ENCODE data around the gene NTPCR. TPM values are rescaled to one million over a fixed set of nuclear protein-coding genes. Genes with fewer than 3 reads are reported as not detected.

NTPCR gene
- total and polyA plus RNA-seq, 2 donors (not counting 3 experiments of a cell fraction or from before 2014, with no cell fraction given) = 13.2 to 35.3 TPM

GRCh38 chr1:233019778-233020325 lies 69.4 kb downstream of the NTPCR start:
- Histone ChIP-seq H3K9ac (replicated peaks; ENCODE audit: extremely low read depth, insufficient read depth, low read length) (no peak overlapping the region), H3K27me3 (ENCODE audit: control insufficient read depth in 2 of 2, insufficient read depth in 2 of 2, low read length in 2 of 2) (no peaks in the 10 kb centered on the region), H3K79me2 (ENCODE audit: control insufficient read depth, insufficient read depth, low read length) (no peaks in the 10 kb centered on the region), H3K36me3 (ENCODE audit: control insufficient read depth in 2 of 2, extremely low read depth in 1 of 2, insufficient read depth in 2 of 2, low read length in 2 of 2) (no peaks in the 10 kb centered on the region), H3K27ac (ENCODE audit: insufficient read depth, low read depth, low read length) (no peak overlapping the region), H3K4me3 (replicated peaks in 1 of 3; ENCODE audit: insufficient read depth in 1 of 3, low read depth in 1 of 3, low read length in 3 of 3) (no peak overlapping the region), H4K20me1 (replicated peaks; ENCODE audit: control insufficient read depth, extremely low read depth, insufficient read depth, low read length) (no peaks in the 10 kb centered on the region), H3K4me2 (ENCODE audit: insufficient read depth, low read length) (no peak overlapping the region), H2AFZ (ENCODE audit: low read depth, low read length) (peak overlapping the region; percentile 75), H3K9me1 (replicated peaks; ENCODE audit: control insufficient read depth, extremely low read depth, insufficient read depth, low read length) (no peaks in the 10 kb centered on the region), H3K4me1 (ENCODE audit: control insufficient read depth, extremely low read depth, insufficient read depth, low read length) (peaks cover 10% of the 10 kb centered on the region), H3K9me3 (replicated peaks; ENCODE audit: control insufficient read depth, insufficient read depth, low read length) (no peaks in the 10 kb centered on the region)
- ChIA-PET CTCF (interaction anchor here (1.0 kb wide), 1 partner anchor 208 kb away, joined by 3 read pairs; no protein-coding TSS in a partner anchor), POLR2A (no interaction called here)
- BruUV-seq (replicated peaks) = no TSS peak
- DNase-seq (ENCODE audit: low read depth, low spot score) (no peak), FAIRE-seq (no peak)
- TF ChIP-seq MAX (IDR thresholded peaks at IDR 0.05; ENCODE audit: insufficient read depth, insufficient read length) = no peak
- no peak for TF ChIP-seq MYC (IDR thresholded peaks at IDR 0.05; ENCODE audit: low read depth, low read length)
- no peak for TF ChIP-seq JUN (IDR thresholded peaks at IDR 0.05; ENCODE audit: borderline replicate concordance, insufficient read depth, insufficient read length, low read depth)
- no peak for TF ChIP-seq POLR2A (IDR thresholded peaks at IDR 0.05; ENCODE audit: low read depth, low read length)
- no peak for TF ChIP-seq POLR2AphosphoS5 (IDR thresholded peaks at IDR 0.05; ENCODE audit: insufficient read depth, low read depth, low read length)
- TF ChIP-seq GATA2 (IDR thresholded peaks at IDR 0.05; ENCODE audit: insufficient read depth, insufficient read length, low read depth, low read length) = no peak
- TF ChIP-seq FOS (IDR thresholded peaks at IDR 0.05; ENCODE audit: borderline replicate concordance, insufficient read depth, low read length) = no peak
- no peak for TF ChIP-seq CTCF (IDR thresholded peaks at IDR 0.05; ENCODE audit: extremely low read depth in 1 of 2, insufficient read depth in 1 of 2, low read depth in 1 of 2, low read length in 2 of 2)
- no peak for TF ChIP-seq EZH2 (IDR thresholded peaks at IDR 0.05; ENCODE audit: borderline replicate concordance, low read depth, low read length, severe bottlenecking)
- intact Hi-C loops (cut with micrococcal nuclease) (loop anchor here (5.0 to 10.0 kb wide), 2 partner anchors 152 to 1155 kb away; no protein-coding TSS in a partner anchor), dilution Hi-C loops (cut with MboI; ENCODE audit: extremely low pct_ligation_motif_present, low sequenced_read_pairs) (no loop called here)
